CD14-positive monocyte (primary cell): ENCODE data around the gene SLC22A31. TPM values are rescaled to one million over a fixed set of nuclear protein-coding genes. Genes with fewer than 3 reads are reported as not detected.
A peak's percentile ranks its signal among the peaks of the same experiment; 100 is the strongest.

Experiments used
- DNase-seq, 3 donors: peaks; one replicate each; pipeline ENCODE4 v3.0.0-alpha.2; 2011 to 2022
- H2AFZ ChIP-seq: 2 replicates; pipeline ENCODE4 v1.6.0; 2012; ENCODE audit warnings: mild to moderate bottlenecking, low read depth, low read length, inconsistent platforms; ENCODE audit not compliant: insufficient read depth, poor library complexity, severe bottlenecking
- H3K27ac ChIP-seq, 2 donors: 1 replicate in 1 of 2; 2 replicates in 1 of 2; pipeline ENCODE4 v1.5.1; 2012 to 2013; ENCODE audit warnings: low read length in 2 of 2, control low read depth in 1 of 2, inconsistent platforms in 1 of 2, low read depth in 1 of 2, mild to moderate bottlenecking in 1 of 2
- H3K27me3 ChIP-seq, 2 donors: one replicate each; pipeline versions ENCODE4 v1.6.0 to v1.6.1; 2011 to 2013; ENCODE audit warnings: low read length in 2 of 2; ENCODE audit not compliant: control insufficient read depth in 2 of 2, insufficient read depth in 2 of 2
- H3K36me3 ChIP-seq, 2 donors: replicated peaks in 1 of 2; 1 replicate in 1 of 2; 2 replicates in 1 of 2; pipeline versions ENCODE4 v1.5.1 to v1.6.1; 2012 to 2013; ENCODE audit warnings: low read length in 2 of 2, control low read depth in 1 of 2, inconsistent platforms in 1 of 2, mild to moderate bottlenecking in 1 of 2; ENCODE audit not compliant: insufficient read depth in 2 of 2, control insufficient read depth in 1 of 2
- H3K4me1 ChIP-seq, 2 donors: 1 replicate in 1 of 2; 2 replicates in 1 of 2; pipeline versions ENCODE4 v1.5.1 to v1.6.1; 2012 to 2013; ENCODE audit warnings: low read length in 2 of 2, control low read depth in 1 of 2, inconsistent platforms in 1 of 2, mild to moderate bottlenecking in 1 of 2, moderate library complexity in 1 of 2; ENCODE audit not compliant: insufficient read depth in 2 of 2, control insufficient read depth in 1 of 2
- H3K4me2 ChIP-seq: replicated peaks from 2 replicates; pipeline ENCODE3; 2012; ENCODE audit warnings: low read length, moderate library complexity, mild to moderate bottlenecking; ENCODE audit not compliant: poor library complexity, severe bottlenecking; ENCODE audit errors: extremely low read depth
- H3K4me3 ChIP-seq, 3 experiments: fragments of 200-600 bp in 1 of 3; sonication (generic) in 1 of 3; replicated peaks in 1 of 3; 1 replicate in 2 of 3; 2 replicates in 1 of 3; pipeline ENCODE4 v1.5.1; 2011 to 2013; ENCODE audit warnings: low read length in 3 of 3, mild to moderate bottlenecking in 3 of 3, control low read depth in 2 of 3, low read depth in 2 of 3, inconsistent platforms in 1 of 3, moderate library complexity in 1 of 3
- H3K79me2 ChIP-seq: 2 replicates; pipeline ENCODE4 v1.6.0; 2012; ENCODE audit warnings: mild to moderate bottlenecking, control low read depth, inconsistent platforms, low read length, moderate library complexity; ENCODE audit not compliant: insufficient read depth
- H3K9ac ChIP-seq: 2 replicates; pipeline ENCODE4 v1.6.0; 2017; ENCODE audit warnings: low read length, mild to moderate bottlenecking; ENCODE audit not compliant: insufficient read depth, poor library complexity, severe bottlenecking
- H3K9me3 ChIP-seq, 2 donors: replicated peaks in 1 of 2; 1 replicate in 1 of 2; 2 replicates in 1 of 2; pipeline versions ENCODE4 v1.5.1 to v1.6.1; 2012 to 2013; ENCODE audit warnings: low read length in 2 of 2, control low read depth in 1 of 2; ENCODE audit not compliant: control insufficient read depth in 1 of 2, insufficient read depth in 1 of 2
- H4K20me1 ChIP-seq: 2 replicates; pipeline ENCODE4 v1.6.0; 2012; ENCODE audit warnings: mild to moderate bottlenecking, low read length, control low read depth, moderate library complexity; ENCODE audit not compliant: insufficient read depth
- H3K27ac Mint-ChIP-seq, 7 donors: one replicate each; pipeline ENCODE4 v1.8.0; 2020; ENCODE audit warnings: mild to moderate bottlenecking in 7 of 7, mixed read lengths in 7 of 7, moderate library complexity in 6 of 7, inconsistent platforms in 2 of 7
- H3K27me3 Mint-ChIP-seq, 3 donors: one replicate each; pipeline ENCODE4 v1.8.0; 2021 to 2022; ENCODE audit warnings: low read depth in 3 of 3, mild to moderate bottlenecking in 3 of 3, mixed read lengths in 3 of 3, moderate library complexity in 3 of 3, inconsistent platforms in 1 of 3
- H3K36me3 Mint-ChIP-seq, 2 donors: one replicate each; pipeline ENCODE4 v1.8.0; 2020; ENCODE audit warnings: mixed read lengths in 2 of 2, inconsistent platforms in 1 of 2, mild to moderate bottlenecking in 1 of 2
- H3K4me1 Mint-ChIP-seq: one replicate; pipeline ENCODE4 v1.8.0; 2020; ENCODE audit warnings: mild to moderate bottlenecking, mixed read lengths
- H3K4me3 Mint-ChIP-seq, 2 donors: one replicate each; pipeline ENCODE4 v1.8.0; 2020; ENCODE audit warnings: mild to moderate bottlenecking in 2 of 2, mixed read lengths in 2 of 2, moderate library complexity in 1 of 2
- H3K9me3 Mint-ChIP-seq, 7 donors: one replicate each; pipeline ENCODE4 v1.8.0; 2020 to 2022; ENCODE audit warnings: mixed read lengths in 7 of 7, mild to moderate bottlenecking in 6 of 7, moderate library complexity in 6 of 7, inconsistent platforms in 2 of 7
- WGBS: methylation state at CpG from one replicate; pipeline ENCODE4 v1.1.5; 2013; ENCODE audit warnings: missing lambda C conversion rate; ENCODE audit not compliant: insufficient coverage; 5-methylcytosine and 5-hydroxymethylcytosine counted together
- intact Hi-C, 2 donors: fragments of 100-400 bp; cut with micrococcal nuclease; formaldehyde crosslinking; loops; one replicate each; pipeline versions ENCODE4 v1.15.0 to v1.15.1; 2023
- polyA plus RNA-seq, 3 donors: library from polyadenylated mRNA; depleted of rRNA in 1 of 3; unstranded in 2 of 3; stranded (reverse) in 1 of 3; fragments of 300-500 nt in 2 of 3; fragments of >200 nt in 1 of 3; fragmentation: Illumina TruSeq in 2 of 3; gene quantifications; 1 replicate in 2 of 3; 2 replicates in 1 of 3; pipeline ENCODE4 v1.2.3, GENCODE V29; 2012 to 2021
- TF ChIP-seq, protein P1 (sequence below): fragments of 200-600 bp; IDR thresholded peaks from one replicate; pipeline ENCODE4 v1.8.0; 2022; ENCODE audit warnings: antibody characterized with exemption, mild to moderate bottlenecking

Gene SLC22A31
- polyA plus RNA-seq, 3 donors, result 0.29 TPM; not detected in 2

DNA sequence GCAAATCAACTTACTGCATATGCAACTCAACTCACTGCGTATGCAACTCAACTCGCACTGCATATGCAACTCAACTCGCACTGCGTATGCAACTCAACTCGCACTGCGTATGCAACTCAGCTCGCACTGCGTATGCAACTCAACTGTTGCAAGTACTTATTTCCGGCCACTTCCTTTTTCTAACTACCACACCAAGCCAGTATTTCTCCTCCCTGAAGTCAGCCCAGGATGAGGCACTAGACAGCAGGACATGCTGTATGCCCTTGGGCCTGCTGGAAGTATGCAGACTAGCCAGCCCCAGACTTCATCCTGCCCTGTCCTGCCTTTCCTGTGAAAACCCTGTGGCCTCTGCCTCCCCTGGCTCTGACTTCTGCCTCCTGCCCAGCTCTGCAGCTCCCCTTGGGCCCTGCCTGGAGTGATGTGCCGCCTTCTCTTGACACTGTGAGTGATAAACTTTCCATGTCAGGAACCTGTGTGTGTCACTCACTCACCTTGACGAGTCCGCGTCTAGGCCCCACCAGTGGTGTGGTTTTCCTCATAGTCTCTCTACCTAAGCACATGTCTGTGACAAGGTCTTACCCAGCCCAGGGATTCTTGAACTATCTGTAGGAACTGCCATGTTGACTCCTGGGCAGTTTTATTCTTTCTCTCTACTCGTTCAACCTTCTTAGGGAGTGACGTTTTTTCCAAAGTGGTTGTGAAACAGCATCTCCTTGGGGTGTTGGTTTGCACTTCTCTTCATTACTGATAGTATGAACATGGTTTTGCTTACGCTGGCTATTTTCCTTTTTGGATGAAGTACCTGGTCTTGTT lies 33.5 kb upstream of the SLC22A31 start:
- Histone ChIP-seq H3K4me1 (peaks cover 10 to 16% of the 10 kb centered on the region in 2 donors), H3K9ac (no peak overlapping the region), H3K27ac (peak overlapping the region; percentile 22 to 69), H3K27me3 (no peaks in the 10 kb centered on the region), H3K4me3 (no peak overlapping the region), H4K20me1 (no peaks in the 10 kb centered on the region), H3K79me2 (peaks cover 3% of the 10 kb centered on the region), H3K9me3 (peaks cover 7 to 16% of the 10 kb centered on the region in 2 donors), H2AFZ (no peak overlapping the region), H3K36me3 (peaks cover 9 to 40% of the 10 kb centered on the region in 2 donors), H3K4me2 (peak overlapping the region; percentile 24)
- intact Hi-C loops, result no loop called here
- Mint-ChIP-seq H3K4me3 (peak overlapping the region; percentile 9 to 57), H3K27ac (peak overlapping the region; percentile 4 to 90 (median 83)), H3K36me3 (peaks cover 36 to 44% of the 10 kb centered on the region in 2 donors), H3K9me3 (peaks cover 4 to 20% (median 11%) of the 10 kb centered on the region in 7 donors), H3K27me3 (no peaks in the 10 kb centered on the region), H3K4me1 (peaks cover 13% of the 10 kb centered on the region)
- TF ChIP-seq, protein P1, sequence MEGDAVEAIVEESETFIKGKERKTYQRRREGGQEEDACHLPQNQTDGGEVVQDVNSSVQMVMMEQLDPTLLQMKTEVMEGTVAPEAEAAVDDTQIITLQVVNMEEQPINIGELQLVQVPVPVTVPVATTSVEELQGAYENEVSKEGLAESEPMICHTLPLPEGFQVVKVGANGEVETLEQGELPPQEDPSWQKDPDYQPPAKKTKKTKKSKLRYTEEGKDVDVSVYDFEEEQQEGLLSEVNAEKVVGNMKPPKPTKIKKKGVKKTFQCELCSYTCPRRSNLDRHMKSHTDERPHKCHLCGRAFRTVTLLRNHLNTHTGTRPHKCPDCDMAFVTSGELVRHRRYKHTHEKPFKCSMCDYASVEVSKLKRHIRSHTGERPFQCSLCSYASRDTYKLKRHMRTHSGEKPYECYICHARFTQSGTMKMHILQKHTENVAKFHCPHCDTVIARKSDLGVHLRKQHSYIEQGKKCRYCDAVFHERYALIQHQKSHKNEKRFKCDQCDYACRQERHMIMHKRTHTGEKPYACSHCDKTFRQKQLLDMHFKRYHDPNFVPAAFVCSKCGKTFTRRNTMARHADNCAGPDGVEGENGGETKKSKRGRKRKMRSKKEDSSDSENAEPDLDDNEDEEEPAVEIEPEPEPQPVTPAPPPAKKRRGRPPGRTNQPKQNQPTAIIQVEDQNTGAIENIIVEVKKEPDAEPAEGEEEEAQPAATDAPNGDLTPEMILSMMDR, result no peak
- 20% methylated on average over 10 of the region's 16 CpGs for WGBS
- peak in 1 of 3 donors; percentile 10 for DNase-seq

DNA sequence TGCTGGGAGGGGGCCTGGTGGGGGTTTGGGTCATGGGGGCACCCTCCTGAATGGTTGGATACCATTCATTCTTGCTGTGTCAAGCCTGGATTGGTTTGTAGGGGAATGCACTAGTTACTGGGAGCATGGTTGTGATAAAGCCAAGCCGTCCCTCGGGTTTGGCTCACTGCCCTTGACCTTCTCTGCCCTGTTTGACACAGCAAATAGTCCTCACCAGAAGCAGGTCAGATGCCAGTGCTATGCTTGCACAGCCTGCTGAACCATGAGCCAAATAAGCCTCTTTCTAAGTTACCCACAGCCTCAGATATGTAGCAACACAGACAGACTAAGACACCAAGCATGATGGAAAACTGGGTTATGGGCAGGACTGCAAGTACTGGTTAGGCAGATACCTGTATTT lies 31.8 kb upstream of the SLC22A31 start:
- Histone ChIP-seq H2AFZ (no peak overlapping the region), H3K27me3 (no peaks in the 10 kb centered on the region), H3K27ac (no peak overlapping the region), H3K9ac (no peak overlapping the region), H3K4me2 (no peak overlapping the region), H4K20me1 (no peaks in the 10 kb centered on the region), H3K4me3 (no peak overlapping the region), H3K4me1 (peaks cover 10 to 16% of the 10 kb centered on the region in 2 donors), H3K36me3 (peaks cover 21 to 57% of the 10 kb centered on the region in 2 donors), H3K9me3 (peaks cover 25 to 30% of the 10 kb centered on the region in 2 donors), H3K79me2 (peaks cover 3% of the 10 kb centered on the region)
- peaks cover 54 to 62% of the 10 kb centered on the region in 2 donors for H3K36me3 Mint-ChIP-seq
- no peak for DNase-seq
- no peak overlapping the region for H3K27ac Mint-ChIP-seq
- intact Hi-C loops, result no loop called here
- TF ChIP-seq, protein P1, result no peak
- H3K27me3 Mint-ChIP-seq, result no peaks in the 10 kb centered on the region
- peaks cover 13% of the 10 kb centered on the region for H3K4me1 Mint-ChIP-seq
- peaks cover 8 to 28% (median 22%) of the 10 kb centered on the region in 7 donors for H3K9me3 Mint-ChIP-seq
- H3K4me3 Mint-ChIP-seq, result no peak overlapping the region
- no CpG with 5 or more reads among the region's 2 CpGs for WGBS
